Measurements from ENCODE around the gene UCK1.
"Not testable (repeated sequence)": the region's sequence is repeated elsewhere in the genome, so short reads cannot be mapped to it uniquely, and the experiment has no call there.

The UCK1 gene

DNA sequence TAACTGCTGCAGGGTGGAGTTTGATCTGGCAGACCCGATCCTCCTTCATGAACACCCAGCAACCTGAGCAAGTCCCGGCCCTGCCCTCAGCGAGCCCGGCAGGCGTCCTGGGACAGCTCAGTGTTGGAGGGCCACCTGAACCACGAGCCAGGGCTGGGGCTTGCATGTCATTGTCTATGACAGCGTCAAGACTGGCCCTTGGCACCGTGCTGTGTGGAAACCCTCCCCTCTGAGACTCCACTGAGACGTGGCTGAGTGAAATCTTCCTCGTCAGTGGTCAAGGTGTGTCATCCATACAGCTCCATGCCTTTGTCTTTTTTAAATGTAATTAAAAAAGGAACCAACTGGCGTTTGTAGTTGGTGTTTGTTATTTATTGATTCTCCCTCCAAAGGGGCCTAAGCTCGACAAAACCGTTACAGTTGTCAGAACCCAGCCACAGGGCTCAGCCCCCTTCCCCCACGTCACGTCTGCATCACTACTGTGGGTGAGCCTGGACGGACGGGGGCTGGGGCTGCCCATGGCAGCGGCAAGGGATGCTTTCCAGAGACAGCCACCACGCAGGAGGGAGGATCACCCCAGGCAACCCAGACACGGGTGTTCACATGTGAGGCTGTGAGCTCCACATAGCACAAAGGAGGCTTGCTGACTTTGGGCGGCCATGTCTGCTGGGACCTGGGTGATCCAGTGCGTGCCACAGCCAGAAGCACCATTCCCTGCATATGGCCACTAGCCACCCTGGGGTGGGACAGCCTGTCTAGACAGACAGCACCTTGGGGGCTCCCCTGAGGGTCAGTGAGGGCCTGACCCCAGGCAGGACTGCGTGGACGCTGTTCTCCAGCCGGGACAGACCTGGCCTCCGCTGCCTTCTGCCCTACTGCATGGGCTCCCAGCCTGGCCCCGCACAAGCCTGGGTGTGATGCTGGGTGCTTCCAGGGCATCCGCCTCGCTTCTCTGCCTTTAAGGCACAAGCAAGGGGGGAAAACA lies 7.3 kb downstream of the UCK1 start:
- no peak for DNase-seq (ENCODE audit: low spot score)

DNA sequence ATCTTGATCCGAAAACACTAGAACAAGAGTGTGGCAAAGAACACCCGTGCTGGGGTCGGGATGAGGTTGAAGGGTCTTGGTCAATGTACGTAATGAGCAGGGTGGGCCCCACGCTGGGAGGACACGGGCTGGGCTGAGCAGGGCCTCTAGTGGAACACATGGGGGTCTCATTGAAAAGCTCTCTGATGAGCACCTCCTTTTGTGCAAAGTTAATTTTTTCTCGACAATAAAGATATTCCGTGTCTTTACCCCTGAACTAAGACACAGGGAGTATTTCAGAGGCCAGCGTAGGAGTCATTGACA lies 8.0 kb downstream of the UCK1 start:
- DNase-seq (ENCODE audit: low spot score), result no peak

DNA sequence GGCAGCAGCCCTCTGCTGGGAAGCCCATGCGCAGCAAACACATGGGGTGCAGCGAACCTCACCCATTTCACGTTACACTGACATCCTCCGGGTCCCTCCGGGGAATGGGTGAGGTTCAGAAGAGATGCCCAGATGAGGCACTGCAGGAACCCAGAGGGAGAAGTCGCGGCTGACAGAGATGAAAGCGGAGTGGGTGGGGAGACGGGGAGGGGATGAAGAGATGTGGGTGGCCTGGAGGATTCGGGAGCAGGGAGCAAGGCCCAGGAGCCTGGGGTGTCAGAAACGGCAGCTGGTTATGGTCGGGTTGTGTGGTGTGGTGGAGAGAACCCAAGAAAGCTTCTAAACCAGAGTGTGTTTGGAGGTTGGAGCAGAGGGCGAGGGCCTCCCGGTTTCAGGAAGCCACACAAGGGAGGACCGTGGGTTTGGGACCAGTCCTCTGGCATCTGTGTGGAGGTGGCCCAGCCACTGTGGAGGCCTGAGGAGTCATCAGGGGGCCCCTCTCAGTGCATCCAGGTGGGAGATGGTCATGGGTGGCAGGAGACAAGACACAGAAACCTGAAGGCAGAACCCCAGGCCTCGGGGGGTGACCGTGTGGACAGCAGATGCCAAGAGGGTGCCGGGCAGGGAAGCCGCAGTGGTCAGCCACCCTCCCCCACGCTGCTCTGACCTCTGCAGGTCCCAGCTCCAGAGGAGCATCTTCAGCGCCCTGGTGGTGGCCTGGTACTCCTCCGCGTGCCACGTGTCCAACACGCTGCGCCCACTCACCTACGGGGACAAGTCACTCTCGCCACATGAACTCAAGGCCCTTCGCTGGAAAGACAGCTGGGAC lies 8.6 kb downstream of the UCK1 start:
- DNase-seq (ENCODE audit: low spot score), result no peak

DNA sequence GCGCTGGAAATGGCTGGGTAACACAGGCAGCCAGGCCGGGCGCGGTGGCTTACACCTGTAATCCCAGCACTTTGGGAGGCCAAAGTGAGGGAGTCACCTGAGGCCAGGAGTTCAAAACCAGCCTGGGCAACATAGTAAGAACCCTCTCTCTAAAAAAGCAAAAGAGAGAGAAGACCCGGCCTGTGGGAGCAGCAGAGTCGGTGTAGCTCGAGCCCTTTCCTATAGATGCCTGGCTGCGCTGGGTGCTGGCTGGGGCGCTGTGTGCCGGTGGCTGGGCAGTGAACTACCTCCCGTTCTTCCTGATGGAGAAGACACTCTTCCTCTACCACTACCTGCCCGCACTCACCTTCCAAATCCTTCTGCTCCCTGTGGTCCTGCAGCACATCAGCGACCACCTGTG lies 9.2 kb downstream of the UCK1 start:
- DNase-seq (ENCODE audit: low spot score), result no peak

DNA sequence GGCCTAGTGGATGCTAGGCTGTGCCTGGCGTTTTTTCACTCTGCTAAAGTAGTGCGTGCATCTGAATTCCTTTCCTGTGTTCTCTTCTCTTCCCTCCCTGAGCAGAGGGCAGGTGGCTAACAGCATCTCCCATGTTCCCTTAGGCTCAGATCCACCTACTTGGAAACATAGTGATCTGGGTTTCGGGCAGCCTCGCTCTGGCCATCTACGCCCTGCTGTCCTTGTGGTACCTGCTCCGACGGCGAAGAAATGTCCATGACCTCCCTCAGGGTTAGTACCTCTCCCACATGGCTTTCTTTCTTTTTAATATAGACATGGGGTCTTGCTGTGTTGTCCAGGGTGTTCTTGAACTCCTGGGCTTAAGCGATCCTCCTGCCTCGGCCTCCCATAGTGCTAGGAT lies 9.9 kb downstream of the UCK1 start:
- no peak for DNase-seq (ENCODE audit: low spot score)

DNA sequence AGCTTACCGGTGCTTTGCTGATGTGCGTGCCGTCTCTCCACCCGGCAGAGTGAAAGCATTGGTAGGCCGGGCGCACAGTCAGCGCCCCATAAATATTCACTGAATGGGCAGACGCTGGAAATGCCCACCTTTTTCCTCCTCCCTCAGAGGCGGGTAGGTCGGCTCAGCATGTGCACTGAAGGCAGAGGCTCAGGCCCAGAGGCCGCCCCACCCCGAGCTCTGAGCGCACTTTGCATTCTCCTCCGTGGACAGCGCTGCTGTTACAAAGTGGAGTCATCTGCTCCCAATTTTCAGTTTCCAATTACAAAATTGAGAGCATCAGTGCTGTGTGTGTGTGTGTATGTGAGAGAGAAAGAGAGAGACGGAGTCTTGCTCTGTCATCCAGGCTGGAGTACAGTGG lies 10.6 kb downstream of the UCK1 start:
- no peak for DNase-seq (ENCODE audit: low spot score)

DNA sequence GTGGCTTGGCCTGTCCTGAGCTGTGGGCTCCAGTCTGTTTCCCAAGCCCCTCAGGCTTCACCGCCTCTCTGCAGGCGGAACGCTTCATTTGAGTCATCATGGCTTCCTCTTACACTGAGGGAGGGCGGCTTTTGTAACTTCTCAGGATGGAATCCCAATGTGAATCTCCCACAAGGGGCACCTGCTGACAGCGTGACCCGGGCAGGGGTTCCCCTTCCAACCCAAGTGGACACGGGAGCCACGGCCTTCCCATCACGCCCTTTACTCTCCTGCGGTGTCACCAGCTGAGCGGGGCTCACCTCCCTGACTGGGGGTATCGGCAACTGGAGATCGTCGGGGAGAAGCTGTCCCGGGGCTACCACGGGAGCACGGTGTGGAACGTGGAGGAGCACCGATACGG lies 12.5 kb downstream of the UCK1 start:
- DNase-seq (ENCODE audit: low spot score), result no peak

DNA sequence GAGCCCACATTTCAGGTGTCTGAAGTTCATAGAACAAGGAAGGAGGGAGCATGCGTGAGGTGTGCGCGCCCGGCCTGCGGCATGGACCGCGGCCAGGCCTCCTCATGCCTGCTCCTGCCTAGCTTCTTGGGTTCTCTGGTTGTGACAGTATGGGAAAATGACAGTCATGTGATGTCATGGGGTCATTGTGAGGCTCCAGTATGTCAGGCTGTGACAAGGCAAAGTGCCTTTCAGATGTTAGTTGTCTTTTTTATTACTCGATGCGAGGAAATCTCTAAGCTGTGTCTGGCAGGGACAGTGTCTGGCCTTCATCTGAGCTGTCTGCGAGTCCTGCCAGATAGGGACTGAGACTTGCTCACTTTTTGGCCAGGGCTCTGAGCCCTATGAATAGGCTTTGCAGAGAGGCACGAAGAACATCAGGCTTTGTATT lies 13.3 kb downstream of the UCK1 start:
- DNase-seq (ENCODE audit: low spot score), result no peak

DNA sequence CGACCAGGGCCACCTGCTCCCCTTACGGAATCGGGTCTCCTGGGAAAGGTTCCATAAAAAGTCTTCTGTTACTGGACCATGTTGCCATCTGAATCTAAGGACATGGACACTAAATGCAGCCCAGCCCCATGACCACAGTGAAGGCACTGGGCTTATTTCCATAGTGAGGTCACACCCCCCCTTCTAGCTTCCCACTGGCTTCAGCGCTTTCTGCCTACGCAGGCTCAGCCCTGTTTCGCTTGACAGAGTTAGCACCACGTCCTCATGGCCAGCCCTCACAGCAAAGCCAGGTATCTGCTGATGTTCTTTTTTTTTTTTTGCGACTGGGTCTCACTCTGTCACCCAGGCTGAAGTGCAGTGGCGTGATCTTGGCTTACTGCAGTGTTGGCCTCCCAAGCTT lies 14.1 kb downstream of the UCK1 start:
- no peak for DNase-seq (ENCODE audit: low spot score)

DNA sequence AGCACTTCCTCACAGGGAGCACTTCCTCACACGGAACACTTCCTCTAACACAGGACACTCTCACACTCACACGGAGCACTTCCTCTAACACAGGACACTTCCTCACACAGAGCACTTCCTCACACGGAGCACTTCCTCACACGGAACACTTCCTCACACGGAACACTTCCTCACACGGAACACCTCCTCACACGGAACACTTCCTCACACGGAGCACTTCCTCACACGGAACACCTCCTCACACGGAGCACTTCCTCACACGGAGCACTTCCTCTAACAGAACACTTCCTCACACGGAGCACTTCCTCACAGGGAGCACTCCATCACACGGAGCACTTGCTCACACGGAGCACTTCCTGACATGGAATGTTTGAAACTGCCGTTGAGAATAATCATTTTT lies 15.0 kb downstream of the UCK1 start:
- DNase-seq (ENCODE audit: low spot score), result no peak

DNA sequence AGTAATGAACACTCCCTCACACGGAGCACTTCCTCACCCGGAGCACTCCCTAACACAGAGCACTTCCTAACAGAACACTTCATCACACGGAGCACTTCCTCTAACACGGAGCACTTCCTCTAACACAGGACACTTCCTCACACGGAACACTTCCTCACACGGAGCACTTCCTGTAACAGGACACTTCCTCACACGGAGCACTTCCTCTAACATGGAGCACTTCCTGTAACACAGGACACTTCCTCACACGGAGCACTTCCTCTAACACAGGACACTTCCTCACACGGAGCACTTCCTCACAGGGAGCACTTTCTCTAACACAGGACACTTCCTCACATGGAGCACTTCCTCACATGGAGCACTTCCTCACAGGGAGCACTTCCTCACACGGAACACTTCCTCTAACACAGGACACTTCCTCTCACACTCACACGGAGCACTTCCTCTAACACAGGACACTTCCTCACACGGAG lies 15.5 kb downstream of the UCK1 start:
- not testable (repeated sequence) for DNase-seq (ENCODE audit: low spot score)

DNA sequence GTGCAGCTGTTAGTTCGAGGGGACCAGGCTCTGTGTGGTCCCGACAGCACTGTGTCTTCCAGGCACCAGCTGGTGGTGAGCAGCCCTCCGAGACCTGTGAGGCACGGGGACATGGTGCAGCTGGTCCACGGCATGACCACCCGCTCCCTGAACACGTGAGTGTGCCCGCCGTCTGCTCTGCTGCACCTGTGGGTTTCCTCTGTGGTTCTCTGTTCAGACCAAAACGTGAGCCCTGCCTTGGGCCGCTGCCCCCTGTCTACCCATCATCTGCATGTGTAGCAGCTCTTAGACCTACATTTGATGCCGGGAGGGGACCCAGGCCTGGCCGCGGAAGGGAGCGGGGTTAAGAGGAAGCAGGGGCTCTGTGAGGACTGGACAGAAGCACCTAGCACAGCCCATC lies 17.9 kb downstream of the UCK1 start:
- no peak for DNase-seq (ENCODE audit: low spot score)

DNA sequence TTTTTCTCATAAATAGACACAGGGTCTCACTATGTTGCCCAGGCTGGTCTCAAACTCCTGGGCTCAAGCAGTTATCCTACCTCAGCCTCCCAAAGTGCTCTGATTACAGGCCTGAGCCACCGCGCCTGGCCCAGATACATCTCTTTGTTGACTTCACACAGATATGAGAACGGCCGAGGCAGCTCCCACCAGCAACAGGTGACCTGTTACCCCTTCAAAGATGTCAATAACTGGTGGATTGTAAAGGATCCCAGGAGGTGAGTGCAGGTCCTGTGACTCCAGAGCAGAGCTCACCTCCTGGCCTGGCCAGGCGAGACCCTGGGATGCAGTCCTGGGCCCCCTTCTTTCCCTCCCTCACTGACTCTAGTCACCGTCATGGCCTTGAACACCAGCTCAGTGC lies 19.2 kb downstream of the UCK1 start:
- no peak for DNase-seq (ENCODE audit: low spot score)

DNA sequence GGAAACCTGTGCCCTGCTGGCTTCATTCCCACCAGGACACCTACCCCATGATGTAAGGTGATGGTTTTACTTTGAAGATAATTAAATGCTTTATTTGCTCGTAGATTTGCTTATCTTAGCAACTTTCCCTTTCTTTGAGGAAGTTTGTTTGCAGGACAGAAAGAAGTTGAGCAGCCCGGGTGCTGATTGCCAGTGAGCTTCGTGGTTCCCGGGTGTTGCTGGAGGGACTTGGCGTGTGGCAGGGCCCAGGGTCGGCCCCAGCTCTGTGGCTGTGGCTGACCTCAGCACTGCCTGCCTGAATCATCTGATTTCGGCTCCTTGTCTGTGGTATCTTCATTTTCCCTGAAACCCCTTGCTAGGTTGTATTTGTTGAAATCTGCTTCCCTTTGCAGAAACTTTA lies 19.6 kb downstream of the UCK1 start:
- DNase-seq (ENCODE audit: low spot score), result no peak

DNA sequence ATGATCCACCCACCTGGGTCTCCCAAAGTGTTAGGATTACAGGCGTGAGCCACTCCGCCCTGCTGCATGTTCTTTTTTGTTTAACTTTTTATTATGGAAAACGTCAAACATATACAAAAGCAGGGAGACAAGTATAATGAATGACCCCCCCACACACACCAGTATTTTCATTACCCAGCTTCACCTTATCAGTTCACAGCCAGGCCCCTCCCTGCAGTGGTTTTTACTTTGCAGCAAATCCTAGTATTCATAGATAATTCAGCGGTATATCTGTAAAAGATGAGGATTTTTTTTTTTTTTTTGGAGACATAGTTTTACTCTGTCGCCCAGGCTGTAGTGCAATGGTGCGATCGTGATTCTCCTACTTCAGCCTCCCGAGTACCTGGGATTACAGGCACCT lies 26.1 kb downstream of the UCK1 start:
- DNase-seq (ENCODE audit: low spot score), result no peak

DNA sequence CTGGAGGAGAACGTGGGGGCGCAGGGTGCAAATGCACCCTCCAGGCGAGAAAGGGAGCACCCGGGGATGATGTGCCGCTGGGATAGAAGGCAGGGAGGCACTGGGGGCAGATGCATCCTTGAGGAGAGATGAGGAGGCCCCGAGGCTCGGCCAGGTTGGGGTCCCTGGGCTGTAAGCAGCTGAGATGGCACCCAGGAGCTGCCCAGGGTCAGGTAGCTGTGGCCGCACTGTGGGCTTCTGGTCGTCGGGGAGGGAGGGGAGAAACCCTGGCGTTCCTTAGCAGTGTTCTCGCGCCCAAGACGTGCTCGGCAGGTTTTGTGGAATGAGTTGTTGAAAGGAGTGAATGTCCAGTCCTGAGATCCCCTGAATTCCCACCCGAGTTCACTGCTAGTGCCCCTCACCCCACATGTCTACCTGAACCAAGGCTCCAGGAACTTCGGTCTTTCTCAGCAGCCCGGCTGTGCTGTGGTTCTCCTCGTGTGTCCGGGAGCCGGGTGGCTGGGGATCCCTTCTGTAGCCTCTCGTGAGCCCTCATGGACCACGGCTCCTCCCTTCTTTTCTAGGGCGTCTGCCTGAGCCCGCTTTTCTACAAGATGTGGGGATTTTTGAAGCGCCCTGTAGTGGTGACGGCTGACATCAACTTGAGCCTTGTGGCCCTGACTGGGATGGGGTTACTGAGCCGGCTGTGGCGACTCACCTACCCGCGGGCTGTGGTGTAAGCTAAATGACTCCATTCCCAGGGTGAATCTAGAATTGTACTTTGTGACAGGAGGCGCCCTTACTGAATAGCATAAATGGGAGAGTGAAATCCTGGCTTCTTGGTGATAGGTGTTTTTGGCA lies 27.2 kb downstream of the UCK1 start:
- DNase-seq (ENCODE audit: low spot score), result peak; percentile 85

DNA sequence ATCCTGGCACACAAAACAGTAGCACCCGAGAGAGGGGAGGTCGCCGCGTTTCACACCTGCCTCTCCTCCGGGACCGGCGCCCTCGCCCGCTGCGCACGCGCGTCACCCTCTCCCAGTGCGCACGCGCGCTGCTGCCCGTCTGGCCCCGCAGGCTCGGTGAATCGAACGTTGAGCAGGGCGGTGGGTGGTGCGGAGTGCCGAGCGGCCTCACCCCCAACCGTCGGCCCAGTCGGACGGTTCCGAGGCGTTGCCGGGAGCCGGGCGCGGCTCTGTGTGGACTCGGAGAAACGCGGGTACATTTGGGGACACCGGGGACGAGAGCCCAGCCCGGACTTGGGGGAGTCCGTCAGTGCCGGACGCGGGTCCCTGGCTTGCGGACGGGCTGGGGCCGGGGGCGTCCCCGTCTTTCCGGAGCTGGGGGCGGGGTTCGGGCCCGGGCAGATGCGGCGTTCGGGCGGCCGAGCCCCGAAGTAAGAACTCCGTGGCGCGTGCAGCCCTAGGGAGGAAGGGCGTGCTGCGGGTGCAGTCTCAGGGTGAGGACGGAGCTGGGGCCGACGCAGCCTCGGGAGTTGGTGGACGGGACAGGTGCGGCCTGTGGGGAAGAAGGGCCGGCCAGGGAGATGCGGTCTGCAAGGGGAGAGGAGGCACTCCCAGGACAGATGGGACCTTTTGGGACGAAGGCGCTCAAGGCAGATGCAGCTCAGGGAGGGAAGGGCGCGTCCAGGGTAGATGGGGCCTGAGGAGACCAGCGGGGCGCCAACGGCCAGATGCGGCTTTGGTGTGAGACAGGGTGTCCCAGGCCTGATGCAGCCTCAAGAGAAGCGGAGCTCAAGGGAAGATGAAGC lies 28.1 kb downstream of the UCK1 start, which contains the start of gene POMT1:
Gene POMT1 (plus strand): TSS at position 138 of the 845 bp plus-strand sequence. CDS start 1,301 bp downstream, outside the sequence.
- peak; percentile 98 for DNase-seq (ENCODE audit: low spot score)

DNA sequence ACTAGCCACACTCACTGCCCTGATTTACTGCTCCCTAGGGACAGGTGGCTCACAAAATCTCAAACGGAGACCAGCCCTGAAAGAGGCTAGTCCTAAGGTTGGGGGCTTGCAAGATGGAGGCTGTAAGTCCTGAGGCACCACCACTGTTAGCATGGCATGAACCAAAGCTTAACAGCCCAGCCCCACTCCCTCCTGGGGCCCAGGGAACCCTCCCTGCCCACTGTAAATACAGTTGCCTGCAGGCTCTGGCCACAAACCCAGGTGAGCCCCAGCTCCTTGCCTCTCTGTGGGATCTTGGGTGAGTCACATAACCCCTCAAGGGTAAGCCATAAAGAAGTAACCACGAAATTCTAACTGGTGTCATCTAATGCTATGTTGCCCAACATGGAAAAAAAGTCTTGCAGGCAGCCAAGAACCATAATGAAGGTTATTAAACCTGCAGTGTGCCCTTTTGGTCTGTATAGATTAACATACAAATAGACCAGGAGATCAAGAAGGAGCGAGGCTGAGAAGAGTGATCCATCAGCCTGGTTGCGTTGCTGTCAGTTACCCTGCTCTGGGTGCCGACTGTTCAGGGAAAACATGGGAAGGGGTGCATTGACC lies 30.0 kb downstream of the UCK1 start:
- DNase-seq (ENCODE audit: low spot score), result no peak

DNA sequence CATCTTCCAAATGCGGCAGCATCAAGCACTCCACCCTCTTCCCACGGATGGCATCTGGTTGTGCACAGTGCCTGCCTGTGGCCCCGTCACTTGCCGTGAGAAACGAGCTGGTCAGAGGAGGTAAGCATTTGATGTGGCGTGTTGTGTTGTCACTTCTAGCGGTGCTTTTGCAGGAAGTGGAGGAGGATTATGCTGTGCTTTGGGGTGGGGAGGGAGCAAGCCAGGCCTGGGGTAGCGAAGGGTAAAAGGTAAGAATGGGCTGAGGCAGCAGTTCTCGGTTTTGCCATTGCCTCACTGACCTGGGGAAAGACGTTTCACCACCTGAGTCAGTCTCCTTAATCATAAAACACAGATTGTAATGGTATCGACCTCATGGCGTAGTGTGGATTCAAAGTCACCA lies 30.7 kb downstream of the UCK1 start:
- no peak for DNase-seq (ENCODE audit: low spot score)

DNA sequence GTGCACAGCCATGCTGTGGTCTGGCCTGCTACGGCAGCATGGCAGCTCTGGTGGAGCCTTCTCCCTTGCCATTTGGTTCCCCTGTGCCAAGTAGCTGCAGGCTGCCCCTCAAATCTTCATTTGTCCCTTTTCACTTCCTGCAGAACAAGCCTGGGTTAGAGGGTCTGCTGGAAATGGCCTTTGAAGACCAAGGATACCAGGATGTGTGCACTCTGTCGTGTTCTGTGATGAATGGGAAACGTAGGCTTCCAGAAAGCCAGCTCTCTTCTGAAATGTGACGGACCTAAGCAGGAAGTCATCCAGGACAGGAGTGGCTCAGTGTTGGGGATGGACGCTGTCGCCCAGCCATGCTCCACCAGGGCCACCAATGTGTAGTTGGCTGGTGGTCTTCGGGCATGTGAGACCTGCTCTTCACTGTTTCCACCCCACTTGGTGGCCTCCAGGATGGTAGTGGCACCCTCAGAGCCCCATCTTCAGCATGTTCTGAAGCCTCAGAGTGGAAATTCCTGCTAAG lies 31.8 kb downstream of the UCK1 start:
- DNase-seq (ENCODE audit: low spot score), result no peak
